HG03378 (cell line): ENCODE results near the gene SAA2.
"Not testable (repeated sequence)": the region's sequence is repeated elsewhere in the genome, so short reads cannot be mapped to it uniquely, and the experiment has no call there.

Source experiments
- ATAC-seq: cut with Tn5 transposase; IDR thresholded peaks from one replicate; pipeline ENCODE4 v1.9.1; 2021; ENCODE audit warnings: mild to moderate bottlenecking, moderate library complexity; ENCODE audit not compliant: unreplicated experiment

Gene SAA2

GRCh38 chr11:18253233-18253632, 4.8 kb upstream of the SAA2 start:
- no peak for ATAC-seq

DNA sequence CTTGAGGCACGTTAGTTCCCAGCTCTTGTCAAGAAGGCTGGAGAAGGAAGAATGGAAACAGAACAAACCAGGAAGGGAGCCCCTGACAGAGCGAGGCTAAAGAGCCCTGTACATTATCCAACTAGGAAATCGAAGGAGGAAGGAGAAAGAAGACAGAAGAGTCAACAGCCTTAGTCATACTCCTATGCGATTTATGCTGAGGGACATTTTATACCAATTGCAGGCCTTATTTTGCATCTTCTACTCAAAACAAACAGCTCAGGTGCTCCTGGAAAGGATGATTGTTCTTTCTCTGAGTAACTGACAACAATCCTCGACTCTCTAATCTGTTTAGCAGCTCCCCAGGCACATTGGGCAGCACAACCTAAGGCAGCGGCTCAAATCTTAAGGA, 1.3 kb downstream of the SAA2 start:
- not testable (repeated sequence) for ATAC-seq

DNA sequence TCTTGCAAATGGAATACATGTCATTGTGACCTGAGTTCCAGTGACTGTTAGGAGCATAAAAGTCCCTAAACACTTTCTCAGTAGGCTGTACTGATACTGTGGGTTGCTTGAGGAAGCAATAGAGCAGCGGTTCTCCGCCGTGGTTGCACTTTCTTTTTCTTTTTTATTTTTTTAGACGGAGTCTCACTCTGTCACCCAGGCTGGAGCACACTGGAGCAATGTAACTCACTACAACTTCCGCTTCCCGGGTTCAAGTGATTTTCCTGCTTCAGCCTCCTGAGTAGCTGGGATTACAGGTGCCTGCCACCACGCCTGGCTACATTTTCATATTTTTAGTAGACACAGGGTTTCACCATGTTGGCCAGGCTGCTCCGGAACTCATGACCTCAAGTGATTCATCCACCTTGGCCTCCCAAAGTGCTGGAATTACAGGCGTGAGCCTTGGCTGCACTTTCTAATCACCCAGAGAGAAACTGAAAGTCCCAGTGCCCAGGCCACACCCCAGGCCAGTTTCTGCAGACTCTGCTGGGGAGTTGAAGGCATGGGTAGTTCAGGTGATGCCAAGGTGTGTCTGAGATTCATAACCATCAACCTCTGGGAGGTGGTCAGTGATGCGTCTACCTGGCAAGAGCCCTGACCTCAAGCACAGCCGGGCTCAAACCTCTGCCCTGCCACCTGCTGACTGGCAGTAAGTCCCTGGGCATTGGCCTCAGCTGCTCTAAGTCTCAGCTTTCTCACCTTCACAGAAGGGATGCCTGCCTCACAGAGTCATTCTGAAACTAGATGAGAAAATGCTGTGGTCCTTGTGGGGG, 1.9 kb downstream of the SAA2 start:
- peak; percentile 72 for ATAC-seq

- ATAC-seq = no peak
Measured at GRCh38 chr11:18245396-18245795, 3.1 kb downstream of the SAA2 start.

GRCh38 chr11:18243783-18244362, 4.6 kb downstream of the SAA2 start:
- ATAC-seq = no peak

DNA sequence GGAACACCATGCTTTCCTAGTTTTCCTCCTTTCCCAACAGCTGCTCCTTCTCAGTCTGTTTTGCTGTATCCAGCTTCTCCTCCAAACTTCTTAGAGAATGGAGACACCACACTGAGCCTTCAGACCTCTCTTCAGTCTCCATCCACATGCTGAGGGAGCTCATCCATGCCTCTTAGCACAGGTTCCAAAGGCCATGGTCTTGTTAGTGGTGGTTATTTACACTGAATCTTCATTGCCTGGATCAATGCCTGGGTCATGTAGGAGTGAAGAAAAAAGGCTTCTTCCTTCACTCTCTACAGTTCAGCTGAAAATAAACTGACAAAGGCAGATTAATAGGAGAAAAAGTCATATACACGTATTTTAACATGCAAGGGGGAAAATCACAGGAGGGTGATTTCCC, 8.8 kb downstream of the SAA2 start:
- ATAC-seq = no peak

DNA sequence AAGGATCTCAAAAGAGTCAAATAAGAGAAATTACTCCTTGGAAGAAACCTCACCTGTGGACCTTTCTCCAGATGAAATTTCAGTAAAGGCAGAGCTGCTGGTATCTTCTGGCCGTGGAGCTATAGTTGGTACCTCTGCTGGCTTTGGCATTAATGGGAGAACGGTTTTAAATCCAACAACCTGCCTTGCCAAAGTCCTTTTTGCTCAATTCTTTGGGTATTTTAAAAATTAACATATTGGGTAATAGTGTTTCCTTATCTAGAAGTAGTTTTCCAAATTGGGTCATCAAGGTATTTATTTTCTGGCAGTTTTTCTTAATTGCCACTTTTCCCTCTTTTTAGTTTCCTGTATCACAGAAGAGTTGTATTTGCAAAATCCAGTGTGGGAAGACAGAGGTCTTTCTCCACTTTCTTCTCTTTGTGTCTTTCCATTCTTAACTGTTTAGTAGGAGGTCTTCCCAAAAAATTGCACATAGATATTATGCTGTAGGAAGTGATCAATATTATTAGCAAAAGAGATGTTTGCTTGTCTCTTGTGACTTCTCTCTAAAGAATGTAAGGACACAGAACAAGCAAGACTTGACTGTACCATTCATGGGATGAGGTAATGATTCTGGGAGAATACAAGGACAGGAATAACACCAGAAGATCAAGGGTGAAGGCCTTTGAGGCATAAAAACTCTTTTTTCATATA, 11.7 kb downstream of the SAA2 start, which contains the start of gene SAA4:
TSS of gene SAA4 (minus strand) at position 139 of the 693 bp plus-strand sequence. CDS start 876 bp downstream, outside the sequence.
- ATAC-seq = no peak

- no peak for ATAC-seq
Measured at GRCh38 chr11:18235394-18236334, 12.8 kb downstream of the SAA2 start.

DNA sequence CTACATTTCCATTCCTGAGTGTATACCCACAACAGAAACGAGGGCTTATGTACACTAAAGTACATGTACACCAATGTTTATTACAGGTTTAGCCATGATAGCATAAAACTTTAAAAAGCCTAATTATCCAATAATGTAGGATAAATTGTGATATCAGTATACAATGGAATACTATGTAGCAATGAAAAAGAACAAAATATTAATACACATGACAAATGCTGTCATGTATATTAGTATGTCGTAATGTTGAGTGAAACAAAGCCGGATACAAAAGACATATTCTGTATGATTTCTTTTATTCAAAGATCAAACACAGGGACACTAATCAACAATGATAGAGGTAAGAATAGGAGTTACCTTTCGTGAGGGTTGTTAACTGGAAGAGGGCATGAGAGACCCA, 14.6 kb downstream of the SAA2 start:
- ATAC-seq = no peak

GRCh38 chr11:18230859-18231258, 17.6 kb downstream of the SAA2 start:
- ATAC-seq = no peak

GRCh38 chr11:18229501-18229900, 19.0 kb downstream of the SAA2 start:
- ATAC-seq = peak; percentile 90

DNA sequence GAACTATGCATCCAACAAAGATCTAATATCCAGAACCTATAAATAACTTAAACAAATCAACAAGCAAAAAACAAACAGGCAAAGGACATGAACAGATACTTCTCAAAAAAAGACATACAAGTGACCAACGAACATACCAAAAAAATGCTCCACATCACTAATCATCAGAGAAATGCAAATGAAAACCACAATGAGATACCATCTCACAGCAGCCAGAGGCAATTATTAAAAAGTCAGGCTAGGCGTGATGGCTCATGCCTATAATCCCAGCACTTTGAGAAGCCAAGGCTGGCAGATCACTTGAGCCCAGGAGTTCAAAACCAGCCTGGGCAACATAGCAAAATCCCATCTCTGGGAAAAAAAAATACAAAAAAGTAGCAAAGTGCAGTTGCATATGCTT, 22.6 kb downstream of the SAA2 start:
- no peak for ATAC-seq

GRCh38 chr11:18223591-18224387, 24.7 kb downstream of the SAA2 start:
- ATAC-seq = no peak

- ATAC-seq = no peak
Measured at GRCh38 chr11:18222814-18223421, 25.6 kb downstream of the SAA2 start.

- no peak for ATAC-seq
Measured at GRCh38 chr11:18221274-18221876, 27.1 kb downstream of the SAA2 start.

- ATAC-seq = no peak
Measured at GRCh38 chr11:18209058-18209457, 39.4 kb downstream of the SAA2 start.

GRCh38 chr11:18204771-18205170, 43.7 kb downstream of the SAA2 start:
- no peak for ATAC-seq

DNA sequence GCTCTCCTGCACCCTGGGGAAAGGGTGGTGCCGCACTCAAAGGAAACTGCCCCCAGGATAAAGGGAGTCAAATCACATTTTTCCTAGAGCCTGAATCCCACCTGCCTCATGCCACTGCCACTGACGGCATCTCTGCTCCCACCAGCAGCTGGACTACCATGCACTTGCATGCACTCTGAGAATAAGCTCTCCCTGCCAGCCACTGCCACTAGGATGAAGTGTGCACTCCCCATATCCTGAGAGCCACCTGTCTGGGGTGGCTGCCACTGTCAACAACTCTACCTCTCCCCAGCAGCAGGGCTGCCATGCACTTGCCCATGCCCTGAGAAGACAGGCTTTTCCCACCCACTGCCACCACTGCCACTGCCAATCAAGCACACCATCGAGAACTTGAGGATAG, 44.2 kb downstream of the SAA2 start:
- ATAC-seq = no peak

DNA sequence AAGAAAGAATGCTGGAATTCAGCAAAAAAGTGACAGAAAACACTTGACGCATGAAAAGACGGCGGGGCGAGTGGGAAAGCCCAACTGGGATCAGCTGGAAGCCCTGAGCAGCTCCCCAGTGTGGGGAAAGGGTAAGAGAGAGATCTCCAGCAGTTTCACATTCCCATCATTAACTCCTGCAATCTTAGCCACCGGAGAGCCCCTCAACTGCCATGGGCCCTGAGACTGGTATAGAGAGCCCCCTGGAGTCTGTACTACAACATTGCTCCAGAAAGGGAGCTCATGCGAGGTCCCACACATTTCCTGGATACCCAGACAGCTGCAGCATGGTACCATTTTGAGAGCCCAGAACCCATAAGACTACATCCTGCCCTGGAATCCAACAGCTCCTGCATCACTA, 44.7 kb downstream of the SAA2 start:
- no peak for ATAC-seq
